Measurements from ENCODE around the gene GDAP1L1. TPM values are rescaled to one million over a fixed set of nuclear protein-coding genes. Genes with fewer than 3 reads are reported as not detected.
A peak's percentile ranks its signal among the peaks of the same experiment; 100 is the strongest.

The GDAP1L1 gene
- total RNA-seq, 1 donor from 2014 or later, result 1.7 TPM

DNA sequence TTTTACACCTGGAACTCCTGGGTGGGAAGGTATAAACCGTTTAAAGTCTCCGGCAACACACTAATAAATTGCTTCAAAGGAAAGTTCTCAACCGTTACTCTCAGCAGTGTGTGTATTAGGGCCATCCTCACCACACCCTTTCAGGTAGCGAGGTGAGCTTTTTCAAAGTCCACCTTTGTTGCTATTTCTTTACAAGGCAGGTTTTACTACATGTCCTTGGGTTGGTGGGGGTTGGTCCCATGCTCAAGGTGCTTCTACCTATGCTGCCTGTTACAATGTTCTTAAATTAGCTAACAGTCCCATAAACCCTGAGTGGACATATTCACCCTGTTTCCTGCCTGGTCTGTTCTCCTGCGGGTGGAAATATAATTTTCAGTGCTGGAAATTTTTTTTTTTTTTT is 23.4 kb upstream of the GDAP1L1 start:
- H3K9me3 Mint-ChIP-seq (ENCODE audit: unreplicated experiment), result no peaks in the 10 kb centered on the region
- peaks cover 4% of the 10 kb centered on the region for H3K27me3 Mint-ChIP-seq (ENCODE audit: unreplicated experiment)
- no peak for TF ChIP-seq CTCF (IDR thresholded peaks at IDR 0.05; ENCODE audit: unreplicated experiment)
- H3K36me3 Mint-ChIP-seq (ENCODE audit: low read depth, unreplicated experiment), result no peaks in the 10 kb centered on the region
- no peak overlapping the region for H3K27ac Mint-ChIP-seq (ENCODE audit: unreplicated experiment)
- DNase-seq (ENCODE audit: low spot score), result no peak
- peaks cover 2% of the 10 kb centered on the region for H3K4me1 Mint-ChIP-seq (ENCODE audit: unreplicated experiment)
- H3K4me3 Mint-ChIP-seq (ENCODE audit: unreplicated experiment), result no peak overlapping the region

DNA sequence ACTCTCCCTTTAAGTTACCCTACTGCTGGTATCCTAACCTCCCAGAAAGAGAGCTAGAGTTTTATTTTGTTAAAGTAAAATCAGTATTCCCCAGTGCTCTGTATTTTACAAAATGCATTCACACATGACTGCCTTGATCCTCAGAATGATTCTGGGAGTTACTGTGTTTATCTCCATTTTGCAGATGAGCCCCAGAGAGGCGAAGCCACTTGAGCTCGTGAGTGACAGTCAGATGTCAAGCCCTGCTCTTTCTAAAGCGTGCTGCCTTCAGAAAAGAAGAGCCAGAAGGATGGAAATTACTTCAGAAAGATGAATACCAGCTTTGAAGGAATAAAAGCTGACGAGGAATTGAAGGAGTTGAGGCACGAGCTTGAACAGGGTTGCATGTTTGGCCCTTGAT is 22.5 kb upstream of the GDAP1L1 start:
- no peak for DNase-seq (ENCODE audit: low spot score)
- no peak overlapping the region for H3K27ac Mint-ChIP-seq (ENCODE audit: unreplicated experiment)
- H3K36me3 Mint-ChIP-seq (ENCODE audit: low read depth, unreplicated experiment), result no peaks in the 10 kb centered on the region
- peaks cover 4% of the 10 kb centered on the region for H3K27me3 Mint-ChIP-seq (ENCODE audit: unreplicated experiment)
- TF ChIP-seq CTCF (IDR thresholded peaks at IDR 0.05; ENCODE audit: unreplicated experiment), result no peak
- no peaks in the 10 kb centered on the region for H3K4me1 Mint-ChIP-seq (ENCODE audit: unreplicated experiment)
- H3K4me3 Mint-ChIP-seq (ENCODE audit: unreplicated experiment), result no peak overlapping the region
- H3K9me3 Mint-ChIP-seq (ENCODE audit: unreplicated experiment), result no peaks in the 10 kb centered on the region

DNA sequence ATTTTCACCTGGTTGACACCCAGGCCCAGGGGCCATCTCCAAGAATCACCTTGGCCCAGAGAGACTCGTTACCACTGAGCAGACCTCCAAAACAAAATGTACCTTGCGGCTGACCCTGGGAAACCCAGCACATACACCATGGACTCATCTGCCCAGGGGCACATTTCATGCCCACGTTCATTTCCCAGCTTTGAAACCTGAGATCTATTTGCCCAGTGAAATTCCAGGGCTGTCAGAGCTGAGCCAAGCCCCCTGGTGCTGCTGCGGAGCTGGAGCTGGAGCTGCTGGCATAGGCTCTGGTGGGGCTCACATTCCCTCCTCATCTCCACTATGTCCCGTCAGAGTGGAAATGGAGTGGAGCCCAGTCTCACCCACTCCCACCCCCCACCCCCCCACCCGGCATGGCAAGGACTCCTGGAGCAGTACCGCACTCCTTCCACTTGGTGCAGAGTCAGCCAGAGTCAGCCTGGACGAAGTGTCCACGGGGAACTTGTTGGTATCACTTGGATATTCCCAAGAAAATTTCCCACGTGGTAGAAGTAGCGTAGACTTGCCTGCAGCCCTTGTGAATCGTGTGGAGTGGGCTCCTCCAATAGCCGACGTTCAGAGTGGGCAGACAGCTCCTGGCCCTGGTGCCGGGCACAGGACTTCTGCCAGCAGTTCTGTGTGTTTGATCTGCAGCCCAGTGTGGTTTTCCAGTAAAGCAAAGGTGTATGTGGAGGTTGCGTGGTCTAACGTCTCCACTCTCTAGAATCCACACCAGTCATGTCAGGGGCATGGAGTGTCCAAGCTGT is 18.4 kb upstream of the GDAP1L1 start:
- H3K27ac Mint-ChIP-seq (ENCODE audit: unreplicated experiment), result peak overlapping the region; percentile 30
- TF ChIP-seq CTCF (IDR thresholded peaks at IDR 0.05; ENCODE audit: unreplicated experiment), result no peak
- DNase-seq (ENCODE audit: low spot score), result no peak
- H3K9me3 Mint-ChIP-seq (ENCODE audit: unreplicated experiment), result no peaks in the 10 kb centered on the region
- H3K4me3 Mint-ChIP-seq (ENCODE audit: unreplicated experiment), result no peak overlapping the region
- no peaks in the 10 kb centered on the region for H3K27me3 Mint-ChIP-seq (ENCODE audit: unreplicated experiment)
- no peaks in the 10 kb centered on the region for H3K36me3 Mint-ChIP-seq (ENCODE audit: low read depth, unreplicated experiment)
- H3K4me1 Mint-ChIP-seq (ENCODE audit: unreplicated experiment), result peaks cover 12% of the 10 kb centered on the region

- no peak overlapping the region for H3K27ac Mint-ChIP-seq (ENCODE audit: unreplicated experiment)
These were observed 15.9 kb upstream of the GDAP1L1 start for GRCh38 chr20:44231193-44231592.

More at GRCh38 chr20:44231193-44231592, 15.9 kb upstream of the GDAP1L1 start:
- H3K4me1 Mint-ChIP-seq (ENCODE audit: unreplicated experiment), result peaks cover 12% of the 10 kb centered on the region
- H3K4me3 Mint-ChIP-seq (ENCODE audit: unreplicated experiment), result no peak overlapping the region
- H3K36me3 Mint-ChIP-seq (ENCODE audit: low read depth, unreplicated experiment), result no peaks in the 10 kb centered on the region
- H3K9me3 Mint-ChIP-seq (ENCODE audit: unreplicated experiment), result no peaks in the 10 kb centered on the region
- TF ChIP-seq CTCF (IDR thresholded peaks at IDR 0.05; ENCODE audit: unreplicated experiment), result no peak
- H3K27me3 Mint-ChIP-seq (ENCODE audit: unreplicated experiment), result no peaks in the 10 kb centered on the region
- DNase-seq (ENCODE audit: low spot score), result no peak

Data from endothelial cell (in vitro differentiated cells).